Naive thymus-derived CD4-positive, alpha-beta T cell (primary cell): ENCODE results near the gene FANCM. TPM values are rescaled to one million over a fixed set of nuclear protein-coding genes. Genes with fewer than 3 reads are reported as not detected.

Experiments
- ATAC-seq: fragments of 150-1000 bp; cut with Tn5 transposase; 2 replicates; pipeline ENCODE4 v1.10.0; 2021; ENCODE audit warnings: mild to moderate bottlenecking, moderate library complexity
- CTCF ChIA-PET: fragments of 350-600 bp; sonication (Branson Sonifier 250); formaldehyde crosslinking; loops from one replicate; lab custom pipeline; 2021; ENCODE audit warnings: antibody characterized with exemption; lab: Charles Lee
- POLR2A ChIA-PET: fragments of 350-600 bp; sonication (Branson Sonifier 250); formaldehyde crosslinking; loops from one replicate; lab custom pipeline; 2021; ENCODE audit warnings: antibody characterized with exemption, inconsistent platforms; lab: Charles Lee
- DNase-seq, 9 donors: peaks; one replicate each; pipeline versions ENCODE4 v3.0.0 to v3.0.0-alpha.2; 2020 to 2022; ENCODE audit warnings: mixed read lengths in 1 of 9
- H3K27ac ChIP-seq: one replicate; pipeline ENCODE4 v1.7.0; 2013; ENCODE audit warnings: mild to moderate bottlenecking, low read depth, low read length, moderate library complexity
- H3K27me3 ChIP-seq, 2 donors: one replicate each; pipeline ENCODE4 v1.7.0; 2013; ENCODE audit warnings: low read length in 2 of 2, mild to moderate bottlenecking in 2 of 2, moderate library complexity in 2 of 2; ENCODE audit not compliant: control insufficient read depth in 2 of 2, insufficient read depth in 2 of 2
- H3K36me3 ChIP-seq, 3 experiments: 1 replicate in 2 of 3; 2 replicates in 1 of 3; pipeline ENCODE4 v1.7.0; 2013; ENCODE audit warnings: low read length in 3 of 3, mild to moderate bottlenecking in 3 of 3, moderate library complexity in 1 of 3; ENCODE audit not compliant: insufficient read depth in 3 of 3, control insufficient read depth in 2 of 3
- H3K4me1 ChIP-seq, 2 donors: one replicate each; pipeline ENCODE4 v1.7.0; 2013; ENCODE audit warnings: low read length in 2 of 2, mild to moderate bottlenecking in 2 of 2, moderate library complexity in 1 of 2; ENCODE audit not compliant: control insufficient read depth in 2 of 2, insufficient read depth in 2 of 2
- H3K4me3 ChIP-seq: 2 replicates; pipeline ENCODE4 v1.7.0; 2013; ENCODE audit warnings: mild to moderate bottlenecking, low read length
- H3K9me3 ChIP-seq, 3 experiments: 1 replicate in 2 of 3; 2 replicates in 1 of 3; pipeline ENCODE4 v1.7.0; 2013; ENCODE audit warnings: low read length in 3 of 3; ENCODE audit not compliant: control insufficient read depth in 2 of 3
- H3K27ac Mint-ChIP-seq, 9 donors: one replicate each; pipeline ENCODE4 v1.8.0; 2020 to 2022; ENCODE audit warnings: mixed read lengths in 9 of 9, mild to moderate bottlenecking in 8 of 9, moderate library complexity in 5 of 9, inconsistent platforms in 2 of 9
- H3K27me3 Mint-ChIP-seq, 5 donors: one replicate each; pipeline ENCODE4 v1.8.0; 2021 to 2022; ENCODE audit warnings: mixed read lengths in 5 of 5, mild to moderate bottlenecking in 1 of 5
- H3K36me3 Mint-ChIP-seq, 5 donors: one replicate each; pipeline ENCODE4 v1.8.0; 2020 to 2022; ENCODE audit warnings: mixed read lengths in 5 of 5, mild to moderate bottlenecking in 3 of 5, inconsistent platforms in 1 of 5
- H3K4me1 Mint-ChIP-seq, 7 donors: one replicate each; pipeline ENCODE4 v1.8.0; 2020 to 2022; ENCODE audit warnings: mixed read lengths in 7 of 7, mild to moderate bottlenecking in 3 of 7, inconsistent platforms in 1 of 7
- H3K4me3 Mint-ChIP-seq, 10 donors: one replicate each; pipeline ENCODE4 v1.8.0; 2020 to 2022; ENCODE audit warnings: mild to moderate bottlenecking in 10 of 10, mixed read lengths in 10 of 10, moderate library complexity in 6 of 10, inconsistent platforms in 2 of 10
- H3K9me3 Mint-ChIP-seq, 11 donors: one replicate each; pipeline ENCODE4 v1.8.0; 2020 to 2022; ENCODE audit warnings: mixed read lengths in 11 of 11, mild to moderate bottlenecking in 4 of 11, inconsistent platforms in 1 of 11, moderate library complexity in 1 of 11
- intact Hi-C, 2 donors: fragments of 100-400 bp; cut with micrococcal nuclease; formaldehyde crosslinking; loops; one replicate each; pipeline ENCODE4 v1.15.1; 2023
- polyA plus RNA-seq, 2 donors: library from polyadenylated mRNA; unstranded; fragments of 300-500 nt; fragmentation: Illumina TruSeq; gene quantifications; one replicate each; pipeline ENCODE4 v1.2.3, GENCODE V29; 2021
- total RNA-seq, 6 experiments: library from RNA in 5 of 6; stranded (reverse) in 5 of 6; gene quantifications; 1 replicate in 5 of 6; 2 replicates in 1 of 6; pipeline ENCODE4 v1.2.3 and lab custom pipeline; 2021 to 2026

FANCM gene
- total and polyA plus RNA-seq, 7 experiments from 2014 or later: 6.9 to 12.3 (median 9.5) TPM

- Mint-ChIP-seq H3K27ac (no peak overlapping the region), H3K9me3 (no peaks in the 10 kb centered on the region), H3K4me3 (no peak overlapping the region), H3K4me1 (no peaks in the 10 kb centered on the region), H3K36me3 (peaks cover 6 to 28% (median 19%) of the 10 kb centered on the region in 5 donors), H3K27me3 (no peaks in the 10 kb centered on the region)
- Histone ChIP-seq H3K27ac (no peak overlapping the region), H3K4me1 (no peaks in the 10 kb centered on the region), H3K27me3 (no peaks in the 10 kb centered on the region), H3K4me3 (no peak overlapping the region), H3K9me3 (no peaks in the 10 kb centered on the region), H3K36me3 (no peaks in the 10 kb centered on the region)
- intact Hi-C loops: no loop called here
- POLR2A ChIA-PET: no interaction called here
- ATAC-seq: no peak
- CTCF ChIA-PET: no interaction called here
- DNase-seq: no peak
Observed at GRCh38 chr14:45185100-45185814, 49.5 kb downstream of the FANCM start.

- peak overlapping the region in 2 of 9 donors; percentile 43 to 70 for H3K27ac Mint-ChIP-seq
- H3K4me3 Mint-ChIP-seq: no peak overlapping the region
- POLR2A ChIA-PET: no interaction called here
- CTCF ChIA-PET: no interaction called here
- Histone ChIP-seq H3K4me1 (no peaks in the 10 kb centered on the region), H3K27ac (no peak overlapping the region), H3K9me3 (no peaks in the 10 kb centered on the region), H3K36me3 (peaks cover 0 to 3% (median 0%) of the 10 kb centered on the region in 3 experiments), H3K4me3 (no peak overlapping the region), H3K27me3 (no peaks in the 10 kb centered on the region)
- peaks cover 0 to 1% (median 0%) of the 10 kb centered on the region in 11 donors for H3K9me3 Mint-ChIP-seq
- ATAC-seq (no peak), DNase-seq (no peak)
- intact Hi-C loops: no loop called here
- no peaks in the 10 kb centered on the region for H3K27me3 Mint-ChIP-seq
- H3K4me1 Mint-ChIP-seq: peaks cover 0 to 11% (median 0%) of the 10 kb centered on the region in 7 donors
- H3K36me3 Mint-ChIP-seq: peaks cover 6 to 27% (median 16%) of the 10 kb centered on the region in 5 donors
Observed at GRCh38 chr14:45194964-45195363, 59.2 kb downstream of the FANCM start.

GRCh38 chr14:45198551-45198950 lies 62.8 kb downstream of the FANCM start:
- Histone ChIP-seq H3K36me3 (peaks cover 0 to 3% (median 0%) of the 10 kb centered on the region in 3 experiments), H3K27me3 (no peaks in the 10 kb centered on the region), H3K9me3 (no peaks in the 10 kb centered on the region), H3K27ac (no peak overlapping the region), H3K4me1 (no peaks in the 10 kb centered on the region), H3K4me3 (no peak overlapping the region)
- Mint-ChIP-seq H3K36me3 (peaks cover 6 to 15% (median 11%) of the 10 kb centered on the region in 5 donors), H3K27me3 (no peaks in the 10 kb centered on the region), H3K27ac (no peak overlapping the region), H3K9me3 (no peaks in the 10 kb centered on the region), H3K4me1 (peaks cover 0 to 17% (median 0%) of the 10 kb centered on the region in 7 donors), H3K4me3 (no peak overlapping the region)
- intact Hi-C loops: no loop called here
- ATAC-seq (no peak), DNase-seq (no peak)
- CTCF ChIA-PET: no interaction called here
- POLR2A ChIA-PET: no interaction called here

- Mint-ChIP-seq H3K27ac (no peak overlapping the region), H3K9me3 (no peaks in the 10 kb centered on the region), H3K4me1 (peaks cover 0 to 17% (median 0%) of the 10 kb centered on the region in 7 donors), H3K36me3 (peaks cover 6 to 15% (median 11%) of the 10 kb centered on the region in 5 donors), H3K4me3 (no peak overlapping the region), H3K27me3 (no peaks in the 10 kb centered on the region)
- no peak for ATAC-seq
- Histone ChIP-seq H3K4me1 (no peaks in the 10 kb centered on the region), H3K9me3 (no peaks in the 10 kb centered on the region), H3K27me3 (no peaks in the 10 kb centered on the region), H3K36me3 (peaks cover 0 to 3% (median 0%) of the 10 kb centered on the region in 3 experiments), H3K4me3 (no peak overlapping the region), H3K27ac (no peak overlapping the region)
- CTCF ChIA-PET: no interaction called here
- DNase-seq: no peak
- POLR2A ChIA-PET: no interaction called here
- intact Hi-C loops: no loop called here
Observed at GRCh38 chr14:45199230-45199629, 63.5 kb downstream of the FANCM start.

GRCh38 chr14:45201905-45202304 lies 66.2 kb downstream of the FANCM start:
- no peaks in the 10 kb centered on the region for H3K4me1 ChIP-seq
- Mint-ChIP-seq H3K4me3 (no peak overlapping the region), H3K36me3 (peaks cover 5 to 16% (median 9%) of the 10 kb centered on the region in 5 donors), H3K27me3 (no peaks in the 10 kb centered on the region), H3K4me1 (peaks cover 0 to 7% (median 0%) of the 10 kb centered on the region in 7 donors), H3K9me3 (no peaks in the 10 kb centered on the region), H3K27ac (peak overlapping the region in 3 of 9 donors; percentile 14 to 48 (median 43))
- DNase-seq: no peak
- POLR2A ChIA-PET: no interaction called here
- CTCF ChIA-PET: no interaction called here
- peaks cover 0 to 5% (median 0%) of the 10 kb centered on the region in 3 experiments for H3K36me3 ChIP-seq
- intact Hi-C loops: no loop called here
- H3K9me3 ChIP-seq: no peaks in the 10 kb centered on the region
- peak; percentile 60 for ATAC-seq
- no peaks in the 10 kb centered on the region for H3K27me3 ChIP-seq
- no peak overlapping the region for H3K27ac ChIP-seq
- no peak overlapping the region for H3K4me3 ChIP-seq

GRCh38 chr14:45204241-45204640 lies 68.5 kb downstream of the FANCM start:
- intact Hi-C loops: no loop called here
- no peak overlapping the region for H3K4me3 Mint-ChIP-seq

GRCh38 chr14:45210159-45210558 lies 74.4 kb downstream of the FANCM start:
- ATAC-seq (no peak), DNase-seq (no peak)
- Mint-ChIP-seq H3K4me3 (no peak overlapping the region), H3K9me3 (no peaks in the 10 kb centered on the region), H3K27ac (no peak overlapping the region), H3K27me3 (no peaks in the 10 kb centered on the region), H3K36me3 (peaks cover 13 to 62% (median 40%) of the 10 kb centered on the region in 5 donors), H3K4me1 (peaks cover 0 to 6% (median 0%) of the 10 kb centered on the region in 7 donors)
- H3K36me3 ChIP-seq: peaks cover 0 to 19% (median 0%) of the 10 kb centered on the region in 3 experiments
- POLR2A ChIA-PET: no interaction called here
- H3K9me3 ChIP-seq: no peaks in the 10 kb centered on the region
- CTCF ChIA-PET: no interaction called here
- no peak overlapping the region for H3K27ac ChIP-seq
- H3K27me3 ChIP-seq: no peaks in the 10 kb centered on the region
- H3K4me3 ChIP-seq: no peak overlapping the region
- intact Hi-C loops: no loop called here
- no peaks in the 10 kb centered on the region for H3K4me1 ChIP-seq

More at GRCh38 chr14:45204241-45204640, 68.5 kb downstream of the FANCM start:
- no peaks in the 10 kb centered on the region for H3K9me3 ChIP-seq
- ChIA-PET POLR2A (no interaction called here), CTCF (no interaction called here)
- H3K4me1 ChIP-seq: no peaks in the 10 kb centered on the region
- Mint-ChIP-seq H3K36me3 (peaks cover 6 to 22% (median 18%) of the 10 kb centered on the region in 5 donors), H3K27ac (peak overlapping the region in 1 of 9 donors; percentile 36), H3K9me3 (no peaks in the 10 kb centered on the region), H3K4me1 (peaks cover 0 to 7% (median 0%) of the 10 kb centered on the region in 7 donors), H3K27me3 (no peaks in the 10 kb centered on the region)
- ATAC-seq: no peak
- H3K36me3 ChIP-seq: peaks cover 0 to 5% (median 0%) of the 10 kb centered on the region in 3 experiments
- H3K27me3 ChIP-seq: no peaks in the 10 kb centered on the region
- H3K27ac ChIP-seq: no peak overlapping the region
- no peak overlapping the region for H3K4me3 ChIP-seq
- DNase-seq: no peak
